NCI-H128 (cell line): ENCODE results near the gene RRP8.

Experiments
- DNase-seq: peaks from one replicate; lab custom pipeline; 2025; ENCODE audit not compliant: unreplicated experiment; lab: John Stamatoyannopoulos, UW

The RRP8 gene

GRCh38 chr11:6547177-6547576 is 56.2 kb downstream of the RRP8 start:
- no peak for DNase-seq

GRCh38 chr11:6546735-6547134 is 56.7 kb downstream of the RRP8 start:
- DNase-seq = no peak

GRCh38 chr11:6545917-6546605 is 57.4 kb downstream of the RRP8 start:
- no peak for DNase-seq
